Effector memory CD4-positive, alpha-beta T cell (primary cell): Measurements from ENCODE around the gene RNF38.
A peak's percentile ranks its signal among the peaks of the same experiment; 100 is the strongest.
"Not testable (repeated sequence)": the region's sequence is repeated elsewhere in the genome, so short reads cannot be mapped to it uniquely, and the experiment has no call there.

ENCODE experiments used
- DNase-seq, 3 donors: peaks; one replicate each; pipeline ENCODE4 v3.0.0-alpha.2; 2020
- H3K27ac ChIP-seq: 2 replicates; pipeline ENCODE4 v1.7.0; 2013; ENCODE audit warnings: mild to moderate bottlenecking, low read length, moderate library complexity; ENCODE audit not compliant: insufficient read depth, poor library complexity, severe bottlenecking
- H3K27me3 ChIP-seq: replicated peaks from 2 replicates; pipeline ENCODE4 v1.7.0; 2013; ENCODE audit warnings: mild to moderate bottlenecking, low read length; ENCODE audit not compliant: insufficient read depth, control insufficient read depth, poor library complexity, severe bottlenecking
- H3K36me3 ChIP-seq: 2 replicates; pipeline ENCODE4 v1.7.0; 2013; ENCODE audit warnings: mild to moderate bottlenecking, low read length, moderate library complexity; ENCODE audit not compliant: control insufficient read depth, insufficient read depth
- H3K4me1 ChIP-seq: 2 replicates; pipeline ENCODE4 v1.7.0; 2013; ENCODE audit warnings: low read length, mild to moderate bottlenecking; ENCODE audit not compliant: control insufficient read depth, insufficient read depth, poor library complexity, severe bottlenecking
- H3K4me3 ChIP-seq: 2 replicates; pipeline ENCODE4 v1.7.0; 2013; ENCODE audit warnings: low read length, low read depth, mild to moderate bottlenecking; ENCODE audit not compliant: insufficient read depth, poor library complexity, severe bottlenecking
- H3K9me3 ChIP-seq: 2 replicates; pipeline ENCODE4 v1.7.0; 2013; ENCODE audit warnings: mild to moderate bottlenecking, low read length, moderate library complexity; ENCODE audit not compliant: control insufficient read depth

Gene RNF38

DNA sequence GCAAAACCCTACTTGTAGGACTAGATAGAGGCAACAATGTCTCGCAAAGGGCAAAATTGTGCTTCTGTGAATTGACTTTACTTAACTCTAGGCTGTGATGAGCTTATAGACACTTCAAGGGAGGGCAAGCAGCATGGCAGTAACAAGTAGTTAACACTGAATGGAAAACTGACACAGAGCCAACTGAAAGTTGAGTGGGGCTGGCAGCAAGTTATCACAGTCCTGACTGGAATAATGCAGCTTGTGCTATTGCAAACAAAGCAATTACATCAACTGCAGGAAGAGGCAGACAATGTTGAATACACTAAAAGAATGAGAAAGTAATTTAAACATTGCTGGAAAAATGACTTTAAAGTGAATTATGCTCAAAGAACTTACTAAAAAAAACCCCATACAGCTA is 62.2 kb downstream of the RNF38 start:
- no peak overlapping the region for H3K4me3 ChIP-seq
- no peaks in the 10 kb centered on the region for H3K27me3 ChIP-seq
- H3K9me3 ChIP-seq = no peaks in the 10 kb centered on the region
- H3K27ac ChIP-seq = no peak overlapping the region
- H3K36me3 ChIP-seq = peaks cover 57% of the 10 kb centered on the region
- no peaks in the 10 kb centered on the region for H3K4me1 ChIP-seq
- no peak for DNase-seq

GRCh38 chr9:36337002-36337401 is 63.1 kb downstream of the RNF38 start:
- H3K4me3 ChIP-seq = no peak overlapping the region
- no peaks in the 10 kb centered on the region for H3K9me3 ChIP-seq
- H3K36me3 ChIP-seq = peaks cover 50% of the 10 kb centered on the region
- H3K27me3 ChIP-seq = no peaks in the 10 kb centered on the region
- no peak for DNase-seq
- no peaks in the 10 kb centered on the region for H3K4me1 ChIP-seq
- H3K27ac ChIP-seq = no peak overlapping the region

- Histone ChIP-seq H3K4me1 (no peaks in the 10 kb centered on the region), H3K36me3 (peaks cover 47% of the 10 kb centered on the region), H3K9me3 (no peaks in the 10 kb centered on the region), H3K4me3 (no peak overlapping the region), H3K27ac (no peak overlapping the region), H3K27me3 (no peaks in the 10 kb centered on the region)
- DNase-seq = no peak
Observed at GRCh38 chr9:36336131-36336907, 63.8 kb downstream of the RNF38 start.

- H3K4me3 ChIP-seq = no peak overlapping the region
- no peaks in the 10 kb centered on the region for H3K27me3 ChIP-seq
- H3K36me3 ChIP-seq = peaks cover 10% of the 10 kb centered on the region
- no peak overlapping the region for H3K27ac ChIP-seq
- DNase-seq = no peak
- no peaks in the 10 kb centered on the region for H3K9me3 ChIP-seq
- no peaks in the 10 kb centered on the region for H3K4me1 ChIP-seq
Observed at GRCh38 chr9:36332006-36332405, 68.1 kb downstream of the RNF38 start.

DNA sequence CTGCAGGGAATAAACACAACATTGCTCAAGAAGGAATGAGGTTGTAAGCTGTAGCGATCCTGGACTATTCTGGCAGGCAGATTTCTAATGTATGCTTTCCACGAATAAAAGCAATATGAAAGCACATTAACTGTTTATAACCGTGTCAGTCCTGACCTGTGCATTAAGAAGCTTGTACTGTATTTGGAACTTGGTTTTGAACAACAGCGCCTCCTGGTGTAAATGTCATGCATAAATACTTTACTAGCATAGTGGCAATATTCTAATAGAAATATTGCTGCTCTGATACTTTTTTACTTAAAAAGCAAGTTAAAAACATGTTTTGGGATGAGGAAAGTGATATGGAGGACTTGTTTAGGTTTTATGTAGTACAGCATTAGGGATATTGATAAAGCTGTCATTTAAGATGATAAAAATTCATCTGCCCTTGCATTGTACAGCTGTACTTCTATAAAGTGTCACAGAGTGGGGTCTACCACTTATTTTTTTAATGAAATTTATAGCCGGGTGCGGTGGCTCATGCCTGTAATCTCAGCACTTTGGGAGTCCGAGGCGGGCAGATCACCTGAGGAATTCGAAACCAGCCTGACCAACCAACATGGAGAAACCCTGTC is 71.2 kb downstream of the RNF38 start:
- H3K4me1 ChIP-seq = no peaks in the 10 kb centered on the region

GRCh38 chr9:36325081-36325828 is 74.8 kb downstream of the RNF38 start:
- Histone ChIP-seq H3K4me3 (no peak overlapping the region), H3K4me1 (no peaks in the 10 kb centered on the region), H3K27ac (no peak overlapping the region), H3K9me3 (no peaks in the 10 kb centered on the region), H3K36me3 (no peaks in the 10 kb centered on the region), H3K27me3 (no peaks in the 10 kb centered on the region)
- DNase-seq = no peak

More for the DNA sequence above, 71.2 kb downstream of the RNF38 start:
- Histone ChIP-seq H3K27ac (no peak overlapping the region), H3K9me3 (no peaks in the 10 kb centered on the region), H3K4me3 (no peak overlapping the region), H3K27me3 (no peaks in the 10 kb centered on the region), H3K36me3 (peaks cover 3% of the 10 kb centered on the region)
- peak in 1 of 3 donors; percentile 27 for DNase-seq

DNA sequence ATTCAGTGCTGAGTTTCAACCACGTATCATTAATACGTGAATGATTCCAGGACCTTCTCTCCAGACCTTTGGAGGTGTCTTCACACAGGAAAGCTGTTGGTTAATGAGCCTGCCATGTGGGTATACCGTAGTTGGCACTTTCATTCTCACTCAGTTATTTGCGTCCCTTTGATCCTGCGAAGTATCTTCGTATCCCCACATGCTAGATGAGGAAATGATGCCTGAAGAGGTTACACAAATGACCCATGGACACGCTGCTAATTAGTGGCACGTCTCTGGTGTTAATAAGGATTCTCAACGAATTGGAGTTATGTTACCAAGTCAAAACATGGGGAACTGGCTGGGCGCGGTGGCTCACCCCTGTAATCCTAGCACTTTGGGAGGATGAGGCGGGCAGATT is 76.1 kb downstream of the RNF38 start:
- Histone ChIP-seq H3K4me1 (no peaks in the 10 kb centered on the region), H3K4me3 (no peak overlapping the region), H3K36me3 (no peaks in the 10 kb centered on the region), H3K27me3 (no peaks in the 10 kb centered on the region), H3K9me3 (no peaks in the 10 kb centered on the region), H3K27ac (no peak overlapping the region)
- DNase-seq = no peak

DNA sequence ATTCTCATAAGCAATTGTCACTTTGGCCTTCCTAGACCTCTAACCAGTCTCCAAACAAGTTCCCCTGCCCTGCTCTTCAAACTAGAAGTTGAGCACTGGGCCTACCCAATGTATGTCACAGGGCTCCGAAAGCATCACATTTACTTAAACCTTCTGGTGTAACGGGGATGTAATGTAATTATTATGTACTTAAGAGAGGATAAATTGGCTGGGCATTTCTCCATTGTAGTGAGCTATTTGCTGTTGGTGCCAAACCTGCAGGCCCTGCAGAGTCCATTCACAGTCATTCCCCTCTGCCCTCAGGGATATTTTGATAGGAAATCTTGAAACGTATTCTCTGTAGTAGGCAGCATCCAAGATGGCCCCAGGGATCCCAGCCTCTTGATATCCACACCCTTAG is 77.6 kb downstream of the RNF38 start:
- no peaks in the 10 kb centered on the region for H3K4me1 ChIP-seq
- H3K9me3 ChIP-seq = no peaks in the 10 kb centered on the region
- no peak overlapping the region for H3K27ac ChIP-seq
- no peaks in the 10 kb centered on the region for H3K36me3 ChIP-seq
- no peak for DNase-seq
- no peak overlapping the region for H3K4me3 ChIP-seq
- no peaks in the 10 kb centered on the region for H3K27me3 ChIP-seq

DNA sequence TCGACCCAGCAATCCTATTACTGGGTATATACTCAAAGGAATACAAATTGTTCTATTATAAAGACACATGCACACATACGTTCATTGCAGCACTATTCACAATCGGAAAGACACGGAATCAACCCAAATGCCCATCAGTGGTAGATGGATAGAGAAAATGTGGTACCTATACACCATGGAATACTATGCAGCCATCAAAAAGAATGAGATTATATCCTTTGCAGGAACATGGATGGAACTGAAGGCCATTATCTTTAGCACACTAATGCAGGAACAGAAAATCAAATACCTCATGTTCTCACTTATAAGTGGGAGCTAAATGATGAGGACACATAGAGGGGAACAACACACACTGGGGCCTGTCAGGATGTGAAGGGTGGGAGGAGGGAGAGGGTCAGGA is 78.2 kb downstream of the RNF38 start:
- not testable (repeated sequence) for H3K9me3 ChIP-seq, H3K27me3 ChIP-seq, DNase-seq, H3K27ac ChIP-seq, H3K36me3 ChIP-seq, H3K4me3 ChIP-seq, H3K4me1 ChIP-seq

GRCh38 chr9:36320466-36320865 is 79.6 kb downstream of the RNF38 start:
- Histone ChIP-seq H3K27ac (no peak overlapping the region), H3K36me3 (no peaks in the 10 kb centered on the region), H3K4me1 (no peaks in the 10 kb centered on the region), H3K27me3 (no peaks in the 10 kb centered on the region), H3K4me3 (no peak overlapping the region), H3K9me3 (no peaks in the 10 kb centered on the region)
- DNase-seq = no peak
